Esophagus squamous epithelium (tissue), 4 donors: ENCODE measurements around the gene DLG3.

Source experiments
- POLR2A ChIP-seq, 4 donors: fragments of 450-650 bp; IDR thresholded peaks; one replicate each; pipeline ENCODE4 v1.6.1; 2017; ENCODE audit warnings: antibody characterized with exemption in 4 of 4, mild to moderate bottlenecking in 4 of 4, moderate library complexity in 3 of 4
- TF ChIP-seq, protein P1 (sequence below), 6 experiments: fragments of 450-650 bp in 4 of 6; fragments of 200-600 bp in 2 of 6; sonication (generic) in 2 of 6; IDR thresholded peaks; one replicate each; pipeline ENCODE4 v1.5.1; 2016 to 2019; ENCODE audit warnings: antibody characterized with exemption in 6 of 6, mild to moderate bottlenecking in 4 of 6, moderate library complexity in 4 of 6

DNA sequence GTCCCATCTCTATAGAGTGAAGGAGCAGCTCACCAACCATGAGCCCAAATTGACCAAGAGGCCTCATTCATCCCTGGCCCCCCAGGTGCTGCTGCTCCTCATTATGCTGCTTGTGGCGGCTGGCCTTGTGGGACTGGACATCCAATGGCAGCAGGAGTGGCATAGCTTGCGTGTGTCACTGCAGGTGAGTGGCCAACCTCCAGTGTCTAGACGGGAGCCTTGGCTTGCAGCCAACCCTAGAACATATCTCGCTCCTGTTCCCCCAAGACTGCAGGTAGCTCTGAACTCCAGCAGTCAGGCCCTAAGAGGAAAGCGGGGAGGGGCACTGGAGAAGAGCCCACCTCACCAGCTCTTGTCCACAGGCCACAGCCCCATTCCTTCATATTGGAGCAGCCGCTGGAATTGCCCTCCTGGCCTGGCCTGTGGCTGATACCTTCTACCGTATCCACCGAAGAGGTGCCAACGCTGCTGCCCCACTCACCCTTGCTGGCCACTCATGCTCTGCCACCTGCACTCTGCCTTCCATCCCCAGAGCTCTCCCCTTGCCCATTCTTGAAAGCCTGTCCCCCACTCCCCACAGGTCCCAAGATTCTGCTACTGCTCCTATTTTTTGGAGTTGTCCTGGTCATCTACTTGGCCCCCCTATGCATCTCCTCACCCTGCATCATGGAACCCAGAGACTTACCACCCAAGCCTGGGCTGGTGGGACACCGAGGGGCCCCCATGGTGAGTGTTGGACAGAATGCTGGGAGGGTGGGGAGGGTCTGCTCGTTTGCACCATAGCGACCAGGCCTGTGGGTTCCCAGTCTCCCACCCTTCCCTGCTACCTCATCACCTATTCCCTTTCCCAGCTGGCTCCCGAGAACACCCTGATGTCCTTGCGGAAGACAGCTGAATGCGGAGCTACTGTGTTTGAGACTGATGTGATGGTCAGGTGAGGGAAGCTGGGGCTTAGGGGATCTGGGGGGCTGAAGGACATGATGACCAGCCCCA lies 18.1 kb upstream of the DLG3 start:
- no peak for TF ChIP-seq POLR2A (IDR thresholded peaks at IDR 0.05)
- TF ChIP-seq, protein P1, sequence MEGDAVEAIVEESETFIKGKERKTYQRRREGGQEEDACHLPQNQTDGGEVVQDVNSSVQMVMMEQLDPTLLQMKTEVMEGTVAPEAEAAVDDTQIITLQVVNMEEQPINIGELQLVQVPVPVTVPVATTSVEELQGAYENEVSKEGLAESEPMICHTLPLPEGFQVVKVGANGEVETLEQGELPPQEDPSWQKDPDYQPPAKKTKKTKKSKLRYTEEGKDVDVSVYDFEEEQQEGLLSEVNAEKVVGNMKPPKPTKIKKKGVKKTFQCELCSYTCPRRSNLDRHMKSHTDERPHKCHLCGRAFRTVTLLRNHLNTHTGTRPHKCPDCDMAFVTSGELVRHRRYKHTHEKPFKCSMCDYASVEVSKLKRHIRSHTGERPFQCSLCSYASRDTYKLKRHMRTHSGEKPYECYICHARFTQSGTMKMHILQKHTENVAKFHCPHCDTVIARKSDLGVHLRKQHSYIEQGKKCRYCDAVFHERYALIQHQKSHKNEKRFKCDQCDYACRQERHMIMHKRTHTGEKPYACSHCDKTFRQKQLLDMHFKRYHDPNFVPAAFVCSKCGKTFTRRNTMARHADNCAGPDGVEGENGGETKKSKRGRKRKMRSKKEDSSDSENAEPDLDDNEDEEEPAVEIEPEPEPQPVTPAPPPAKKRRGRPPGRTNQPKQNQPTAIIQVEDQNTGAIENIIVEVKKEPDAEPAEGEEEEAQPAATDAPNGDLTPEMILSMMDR (IDR thresholded peaks at IDR 0.05), result no peak
